SK-N-SH (cell line): ENCODE results near the gene BLOC1S1. TPM values are rescaled to one million over a fixed set of nuclear protein-coding genes. Genes with fewer than 3 reads are reported as not detected.

Experiments
- CTCF ChIA-PET: fragments of 300-600, 350-600 bp; formaldehyde crosslinking; extraction: SDS; loops from one replicate; lab custom pipeline; 2021; lab: Yijun Ruan, JAX
- POLR2A ChIA-PET: fragments of 350-600 bp; sonication (Branson Sonifier 250); formaldehyde crosslinking; extraction: SDS; loops from one replicate; lab custom pipeline; 2020; ENCODE audit warnings: antibody characterized with exemption, inconsistent platforms; lab: Yijun Ruan, JAX
- DNase-seq: peaks from one replicate; pipeline ENCODE4 v3.0.0; 2012
- H2AFZ ChIP-seq: fragments of 200-600 bp; sonication (generic); 2 replicates; pipeline ENCODE4 v1.8.1; 2016; ENCODE audit warnings: antibody characterized with exemption, mild to moderate bottlenecking, low read depth
- H3F3A ChIP-seq: fragments of 200-600 bp; sonication (generic); replicated peaks from 2 replicates; pipeline ENCODE3; 2016; ENCODE audit warnings: antibody characterized with exemption, mild to moderate bottlenecking; ENCODE audit not compliant: insufficient read depth
- H3K27ac ChIP-seq, 2 experiments: fragments of 200-500 bp in 1 of 2; fragments of 200-600 bp in 1 of 2; sonication (Bioruptor generic) in 1 of 2; sonication (generic), shearing (Covaris generic) in 1 of 2; 2 replicates each; pipeline versions ENCODE4 v1.5.1 to v1.6.1; 2014 to 2016; ENCODE audit warnings: low read depth in 2 of 2, inconsistent platforms in 1 of 2, low read length in 1 of 2, mild to moderate bottlenecking in 1 of 2, mixed read lengths in 1 of 2
- H3K27me3 ChIP-seq: fragments of 200-600 bp; sonication (generic), shearing (Covaris generic); 2 replicates; pipeline ENCODE4 v1.6.1; 2016; ENCODE audit warnings: mixed run types; ENCODE audit not compliant: insufficient read depth
- H3K36me3 ChIP-seq, 2 experiments: fragments of 200-500 bp in 1 of 2; fragments of 200-600 bp in 1 of 2; sonication (Bioruptor generic) in 1 of 2; sonication (generic) in 1 of 2; replicated peaks in 1 of 2; 2 replicates each; pipeline versions ENCODE3 to v1.5.1; 2014 to 2016; ENCODE audit warnings: low read length in 1 of 2, mild to moderate bottlenecking in 1 of 2; ENCODE audit not compliant: insufficient read depth in 2 of 2, control insufficient read depth in 1 of 2
- H3K4me1 ChIP-seq, 2 experiments: fragments of 200-500 bp in 1 of 2; fragments of 200-600 bp in 1 of 2; sonication (Bioruptor generic) in 1 of 2; sonication (generic), shearing (Covaris generic) in 1 of 2; 2 replicates each; pipeline versions ENCODE4 v1.5.1 to v1.6.1; 2014 to 2016; ENCODE audit warnings: low read depth in 1 of 2, low read length in 1 of 2, mixed run types in 1 of 2; ENCODE audit not compliant: insufficient read depth in 2 of 2, control insufficient read depth in 1 of 2
- H3K4me2 ChIP-seq: fragments of 200-600 bp; sonication (generic), shearing (Covaris generic); 2 replicates; pipeline ENCODE4 v1.6.1; 2017; ENCODE audit warnings: mixed run types
- H3K4me3 ChIP-seq, 2 experiments: fragments of 200-500 bp in 1 of 2; fragments of 200-600 bp in 1 of 2; sonication (Bioruptor generic) in 1 of 2; sonication (generic), shearing (Covaris generic) in 1 of 2; 2 replicates each; pipeline versions ENCODE4 v1.5.1 to v1.8.1; 2014 to 2016; ENCODE audit warnings: low read depth in 2 of 2, inconsistent platforms in 1 of 2, low read length in 1 of 2, mild to moderate bottlenecking in 1 of 2, mixed read lengths in 1 of 2, moderate library complexity in 1 of 2
- H3K79me2 ChIP-seq: fragments of 200-600 bp; sonication (generic); 2 replicates; pipeline ENCODE4 v1.8.1; 2017; ENCODE audit warnings: mild to moderate bottlenecking; ENCODE audit not compliant: insufficient read depth
- H3K9ac ChIP-seq: fragments of 200-600 bp; sonication (generic); 2 replicates; pipeline ENCODE4 v1.6.1; 2017; ENCODE audit warnings: mixed run types
- H3K9me2 ChIP-seq: fragments of 200-600 bp; sonication (generic); 2 replicates; pipeline ENCODE4 v1.6.1; 2017; ENCODE audit warnings: mixed run types
- H3K9me3 ChIP-seq: fragments of 200-600 bp; sonication (generic); 2 replicates; pipeline ENCODE4 v1.6.1; 2017; ENCODE audit warnings: mixed run types, mild to moderate bottlenecking, moderate library complexity
- H4K20me1 ChIP-seq: fragments of 200-600 bp; sonication (generic); 2 replicates; pipeline ENCODE4 v1.6.1; 2017; ENCODE audit warnings: mild to moderate bottlenecking, mixed run types; ENCODE audit not compliant: insufficient read depth
- EZH2phosphoT487 ChIP-seq: fragments of 200-600 bp; sonication (generic); IDR thresholded peaks from 2 replicates; pipeline ENCODE4 v1.6.1; 2017; ENCODE audit warnings: low read depth, mixed run types, mild to moderate bottlenecking, antibody characterized with exemption, moderate library complexity, borderline replicate concordance
- FOXJ3 ChIP-seq: sonication (generic); formaldehyde crosslinking; IDR thresholded peaks from 2 replicates; pipeline ENCODE4 v1.5.1; 2020; ENCODE audit warnings: mild to moderate bottlenecking, missing genetic modification reagents
- FOXM1 ChIP-seq: IDR thresholded peaks from 2 replicates; pipeline ENCODE4 v1.4.0; 2012; ENCODE audit warnings: low read depth, mild to moderate bottlenecking
- GABPA ChIP-seq: IDR thresholded peaks from 2 replicates; pipeline ENCODE4 v1.4.0; 2012; ENCODE audit warnings: low read depth, mild to moderate bottlenecking
- RCOR1 ChIP-seq: fragments of 150-350 bp; IDR thresholded peaks from 2 replicates; pipeline ENCODE4 v1.6.1; 2017; ENCODE audit warnings: antibody characterized with exemption, low read length
- RFX5 ChIP-seq: IDR thresholded peaks from 2 replicates; pipeline ENCODE4 v1.6.1; 2012; ENCODE audit warnings: mild to moderate bottlenecking, improper control_type of control experiment, low read length
- RXRA ChIP-seq: IDR thresholded peaks from 2 replicates; pipeline ENCODE4 v1.4.0; 2012; ENCODE audit warnings: low read depth, mild to moderate bottlenecking, borderline replicate concordance
- TAF1 ChIP-seq: IDR thresholded peaks from 2 replicates; pipeline ENCODE4 v1.6.1; 2012; ENCODE audit warnings: low read depth, mild to moderate bottlenecking, low read length, moderate library complexity, borderline replicate concordance
- WGBS: methylation state at CpG from one replicate; pipeline ENCODE4 v1.1.6; 2017; ENCODE audit warnings: low lambda C conversion rate; 5-methylcytosine and 5-hydroxymethylcytosine counted together
- polyA plus RNA-seq, 3 experiments: library from polyadenylated mRNA; depleted of rRNA; stranded (reverse); fragments of >200 nt; gene quantifications; 2 replicates each; pipeline ENCODE4 v1.2.3, GENCODE V29; 2012
- TF ChIP-seq, protein P1 (sequence below): IDR thresholded peaks from 2 replicates; pipeline ENCODE4 v1.6.1; 2012; ENCODE audit warnings: mild to moderate bottlenecking, low read depth, low read length, moderate library complexity
- TF ChIP-seq, protein P2 (sequence below): fragments of 200-600 bp; sonication (generic); IDR thresholded peaks from 2 replicates; pipeline ENCODE4 v1.6.1; 2017; ENCODE audit warnings: antibody characterized with exemption, mild to moderate bottlenecking, moderate library complexity

The BLOC1S1 gene
- polyA plus RNA-seq, 1 of the 3 experiments (the other 2 are of a cell fraction): 331 TPM

DNA sequence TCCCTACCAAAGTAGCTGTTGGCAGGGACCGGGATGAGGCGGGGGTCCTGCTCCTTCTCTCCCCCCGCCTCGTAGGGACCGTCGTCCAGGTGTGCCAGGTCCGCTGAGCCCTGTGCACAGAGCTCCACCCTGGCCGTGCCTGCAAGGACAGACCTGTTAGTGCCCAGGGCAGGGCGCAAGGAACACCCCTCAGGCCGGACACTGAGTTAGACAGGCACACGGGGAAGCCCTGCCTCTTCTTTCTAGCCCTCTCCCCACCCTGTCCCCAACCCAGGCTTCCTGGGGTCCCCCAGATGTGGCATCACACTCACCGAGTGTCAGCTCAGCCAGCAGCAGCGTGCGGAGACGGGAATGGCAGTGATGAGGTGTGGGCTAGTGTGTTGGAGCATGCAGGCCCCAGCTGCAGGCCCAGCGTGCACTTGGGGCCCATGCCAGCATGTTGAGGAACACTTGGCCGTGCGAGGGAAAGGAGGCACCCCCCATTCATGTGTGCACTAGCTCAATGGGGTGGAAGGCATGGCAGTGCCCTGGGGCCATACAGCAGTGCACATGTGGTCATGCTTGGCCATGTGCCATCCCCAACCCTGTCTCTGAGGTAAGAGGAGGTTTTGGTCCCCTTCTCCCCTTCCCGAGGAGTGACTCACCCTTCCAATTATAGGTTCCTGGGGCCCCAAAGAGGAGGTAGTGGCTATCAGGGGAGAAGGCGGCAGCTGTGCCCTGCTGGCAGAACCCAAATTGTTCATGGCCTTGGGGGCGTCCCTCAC is 15.4 kb upstream of the BLOC1S1 start (continued):
- TF ChIP-seq, protein P1, sequence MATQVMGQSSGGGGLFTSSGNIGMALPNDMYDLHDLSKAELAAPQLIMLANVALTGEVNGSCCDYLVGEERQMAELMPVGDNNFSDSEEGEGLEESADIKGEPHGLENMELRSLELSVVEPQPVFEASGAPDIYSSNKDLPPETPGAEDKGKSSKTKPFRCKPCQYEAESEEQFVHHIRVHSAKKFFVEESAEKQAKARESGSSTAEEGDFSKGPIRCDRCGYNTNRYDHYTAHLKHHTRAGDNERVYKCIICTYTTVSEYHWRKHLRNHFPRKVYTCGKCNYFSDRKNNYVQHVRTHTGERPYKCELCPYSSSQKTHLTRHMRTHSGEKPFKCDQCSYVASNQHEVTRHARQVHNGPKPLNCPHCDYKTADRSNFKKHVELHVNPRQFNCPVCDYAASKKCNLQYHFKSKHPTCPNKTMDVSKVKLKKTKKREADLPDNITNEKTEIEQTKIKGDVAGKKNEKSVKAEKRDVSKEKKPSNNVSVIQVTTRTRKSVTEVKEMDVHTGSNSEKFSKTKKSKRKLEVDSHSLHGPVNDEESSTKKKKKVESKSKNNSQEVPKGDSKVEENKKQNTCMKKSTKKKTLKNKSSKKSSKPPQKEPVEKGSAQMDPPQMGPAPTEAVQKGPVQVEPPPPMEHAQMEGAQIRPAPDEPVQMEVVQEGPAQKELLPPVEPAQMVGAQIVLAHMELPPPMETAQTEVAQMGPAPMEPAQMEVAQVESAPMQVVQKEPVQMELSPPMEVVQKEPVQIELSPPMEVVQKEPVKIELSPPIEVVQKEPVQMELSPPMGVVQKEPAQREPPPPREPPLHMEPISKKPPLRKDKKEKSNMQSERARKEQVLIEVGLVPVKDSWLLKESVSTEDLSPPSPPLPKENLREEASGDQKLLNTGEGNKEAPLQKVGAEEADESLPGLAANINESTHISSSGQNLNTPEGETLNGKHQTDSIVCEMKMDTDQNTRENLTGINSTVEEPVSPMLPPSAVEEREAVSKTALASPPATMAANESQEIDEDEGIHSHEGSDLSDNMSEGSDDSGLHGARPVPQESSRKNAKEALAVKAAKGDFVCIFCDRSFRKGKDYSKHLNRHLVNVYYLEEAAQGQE: no peak
- TF ChIP-seq GABPA (no peak), RCOR1 (no peak), RFX5 (no peak)

DNA sequence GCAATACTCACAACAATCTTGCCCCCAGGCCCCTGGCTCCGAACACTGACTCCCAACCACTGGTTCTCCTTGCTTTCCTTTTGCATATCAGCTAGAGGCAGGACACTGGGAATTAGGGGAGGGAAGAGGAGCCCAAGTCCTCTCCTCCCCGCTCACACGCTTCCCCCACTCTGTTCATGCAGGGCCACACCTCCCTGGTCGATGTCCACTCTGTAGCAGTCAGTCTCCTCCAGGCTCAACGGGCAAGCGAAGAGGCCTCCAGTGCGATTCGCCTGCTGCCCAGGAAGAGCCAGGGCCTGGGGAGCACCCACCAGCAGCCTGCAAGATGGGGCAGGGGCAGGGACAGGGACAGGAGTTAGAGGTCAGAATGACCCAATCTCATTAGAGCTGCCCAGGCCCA is 13.0 kb upstream of the BLOC1S1 start:
- Histone ChIP-seq H4K20me1 (no peaks in the 10 kb centered on the region), H3F3A (no peaks in the 10 kb centered on the region), H3K27ac (no peak overlapping the region), H3K27me3 (no peaks in the 10 kb centered on the region), H3K4me2 (no peak overlapping the region), H3K9ac (no peak overlapping the region), H2AFZ (no peak overlapping the region), H3K79me2 (no peaks in the 10 kb centered on the region), H3K4me1 (peaks cover 6 to 11% of the 10 kb centered on the region in 2 experiments; a peak in 1 of 4 replicates), H3K36me3 (no peaks in the 10 kb centered on the region), H3K9me2 (no peaks in the 10 kb centered on the region), H3K9me3 (no peaks in the 10 kb centered on the region), H3K4me3 (no peak overlapping the region)
- WGBS: 91% methylated on average over 8 of the region's 8 CpGs
- TF ChIP-seq TAF1 (no peak), EZH2phosphoT487 (no peak), RCOR1 (no peak), FOXJ3 (CRISPR knock-in tag) (no peak), GABPA (no peak), FOXM1 (no peak), RXRA (no peak)
- TF ChIP-seq, protein P2, sequence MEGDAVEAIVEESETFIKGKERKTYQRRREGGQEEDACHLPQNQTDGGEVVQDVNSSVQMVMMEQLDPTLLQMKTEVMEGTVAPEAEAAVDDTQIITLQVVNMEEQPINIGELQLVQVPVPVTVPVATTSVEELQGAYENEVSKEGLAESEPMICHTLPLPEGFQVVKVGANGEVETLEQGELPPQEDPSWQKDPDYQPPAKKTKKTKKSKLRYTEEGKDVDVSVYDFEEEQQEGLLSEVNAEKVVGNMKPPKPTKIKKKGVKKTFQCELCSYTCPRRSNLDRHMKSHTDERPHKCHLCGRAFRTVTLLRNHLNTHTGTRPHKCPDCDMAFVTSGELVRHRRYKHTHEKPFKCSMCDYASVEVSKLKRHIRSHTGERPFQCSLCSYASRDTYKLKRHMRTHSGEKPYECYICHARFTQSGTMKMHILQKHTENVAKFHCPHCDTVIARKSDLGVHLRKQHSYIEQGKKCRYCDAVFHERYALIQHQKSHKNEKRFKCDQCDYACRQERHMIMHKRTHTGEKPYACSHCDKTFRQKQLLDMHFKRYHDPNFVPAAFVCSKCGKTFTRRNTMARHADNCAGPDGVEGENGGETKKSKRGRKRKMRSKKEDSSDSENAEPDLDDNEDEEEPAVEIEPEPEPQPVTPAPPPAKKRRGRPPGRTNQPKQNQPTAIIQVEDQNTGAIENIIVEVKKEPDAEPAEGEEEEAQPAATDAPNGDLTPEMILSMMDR: no peak
- TF ChIP-seq, protein P1: no peak
- ChIA-PET CTCF (interaction anchor here (1.3 to 2.4 kb wide), 2 partner anchors 9 to 18 kb away, joined by 3 to 6 read pairs; partner anchors contain the start of gene RDH5), POLR2A (no interaction called here)
- no peak for DNase-seq
